HCT116 (cell line): Measurements from ENCODE around the gene FURIN. TPM values are rescaled to one million over a fixed set of nuclear protein-coding genes. Genes with fewer than 3 reads are reported as not detected.

Experiments used
- ATAC-seq: fragments of 200-7000 bp; cut with Tn5 transposase; 2 replicates; pipeline ENCODE4 v1.9.1; 2020; ENCODE audit warnings: mild to moderate bottlenecking, moderate library complexity
- BruUV-seq: library from RNA; stranded (reverse); fragments of 400-500 nt; replicated peaks from 2 replicates; lab custom pipeline; 2021; lab: Mats Ljungman, UMichigan
- CTCF ChIA-PET: fragments of 300-600 bp; sonication (Branson Sonifier 250); formaldehyde crosslinking; loops from one replicate; lab custom pipeline; 2021; ENCODE audit warnings: antibody characterized with exemption; lab: Charles Lee
- POLR2A ChIA-PET: fragments of 300-600, 350-600 bp; sonication (Branson Sonifier 250); formaldehyde crosslinking; loops from one replicate; lab custom pipeline; 2021; ENCODE audit warnings: antibody characterized with exemption; lab: Charles Lee
- RAD21 ChIA-PET, 2 experiments: fragments of 300-600 bp; sonication (Branson Sonifier 250); formaldehyde crosslinking; loops; one replicate each; lab custom pipeline; 2023; ENCODE audit warnings: low total read pairs in 2 of 2; ENCODE audit not compliant: uncharacterized antibody in 2 of 2, unreplicated experiment in 2 of 2, low non-redundant PET in 1 of 2; lab: Charles Lee
- DNase-seq: peaks from one replicate; pipeline ENCODE4 v3.0.0-alpha.2; 2010; ENCODE audit warnings: low read depth, low spot score
- H2AFZ ChIP-seq: fragments of 200-600 bp; shearing (Covaris generic), sonication (generic); 2 replicates; pipeline ENCODE4 v1.6.1; 2017; ENCODE audit warnings: low read depth, mixed run types, mixed read lengths, antibody characterized with exemption, low read length; ENCODE audit not compliant: poor library complexity, severe bottlenecking
- H3K27ac ChIP-seq: 2 replicates; pipeline ENCODE4 v1.5.1; 2012; ENCODE audit warnings: low read depth, low read length
- H3K27me3 ChIP-seq: fragments of 200-600 bp; sonication (generic); 2 replicates; pipeline ENCODE4 v1.6.1; 2016; ENCODE audit warnings: mixed run types, low read length, mixed read lengths; ENCODE audit not compliant: insufficient read depth
- H3K36me3 ChIP-seq, 2 experiments: fragments of 200-500 bp in 1 of 2; fragments of 200-600 bp in 1 of 2; sonication (Bioruptor generic) in 1 of 2; sonication (generic) in 1 of 2; 2 replicates each; pipeline versions ENCODE4 v1.5.1 to v1.6.1; 2014 to 2016; ENCODE audit warnings: low read length in 2 of 2, inconsistent platforms in 1 of 2, mixed read lengths in 1 of 2, mixed run types in 1 of 2; ENCODE audit not compliant: insufficient read depth in 2 of 2, control insufficient read depth in 1 of 2
- H3K4me1 ChIP-seq, 2 experiments: fragments of 200-600 bp in 1 of 2; sonication (generic) in 1 of 2; 2 replicates each; pipeline versions ENCODE4 v1.5.1 to v1.6.1; 2012 to 2017; ENCODE audit warnings: low read length in 2 of 2, inconsistent platforms in 1 of 2, mild to moderate bottlenecking in 1 of 2, mixed read lengths in 1 of 2, mixed run types in 1 of 2, moderate library complexity in 1 of 2; ENCODE audit not compliant: insufficient read depth in 2 of 2, control insufficient read depth in 1 of 2
- H3K4me2 ChIP-seq: fragments of 200-600 bp; sonication (generic); 2 replicates; pipeline ENCODE4 v1.6.1; 2017; ENCODE audit warnings: mixed run types, low read length, mixed read lengths
- H3K4me3 ChIP-seq, 2 experiments: fragments of 200-600 bp in 1 of 2; sonication (generic) in 1 of 2; replicated peaks in 1 of 2; 2 replicates each; pipeline ENCODE4 v1.5.1; 2011 to 2016; ENCODE audit warnings: low read length in 2 of 2, control low read depth in 1 of 2, low read depth in 1 of 2, mild to moderate bottlenecking in 1 of 2, mixed read lengths in 1 of 2, mixed run types in 1 of 2
- H3K79me2 ChIP-seq: fragments of 200-600 bp; sonication (generic); 2 replicates; pipeline ENCODE4 v1.6.1; 2017; ENCODE audit warnings: mild to moderate bottlenecking, mixed run types, low read length, moderate library complexity, mixed read lengths; ENCODE audit not compliant: insufficient read depth
- H3K9ac ChIP-seq: fragments of 200-600 bp; sonication (generic); 2 replicates; pipeline ENCODE4 v1.6.1; 2016; ENCODE audit warnings: low read length, mixed read lengths
- H3K9me2 ChIP-seq: fragments of 200-600 bp; sonication (generic), shearing (Covaris generic); 2 replicates; pipeline ENCODE4 v1.6.1; 2017; ENCODE audit warnings: mixed run types, mild to moderate bottlenecking, moderate library complexity; ENCODE audit not compliant: insufficient read depth
- H3K9me3 ChIP-seq, 2 experiments: fragments of 200-500 bp in 1 of 2; fragments of 200-600 bp in 1 of 2; sonication (Bioruptor generic) in 1 of 2; sonication (generic) in 1 of 2; 2 replicates each; pipeline ENCODE4 v1.6.1; 2014 to 2017; ENCODE audit warnings: low read length in 2 of 2, mixed read lengths in 2 of 2, inconsistent platforms in 1 of 2, low read depth in 1 of 2, mild to moderate bottlenecking in 1 of 2, mixed run types in 1 of 2, moderate library complexity in 1 of 2; ENCODE audit not compliant: control insufficient read depth in 1 of 2, insufficient read depth in 1 of 2
- H4K20me1 ChIP-seq: fragments of 200-600 bp; sonication (generic), shearing (Covaris generic); 2 replicates; pipeline ENCODE4 v1.6.1; 2017; ENCODE audit warnings: mixed run types, mild to moderate bottlenecking, moderate library complexity; ENCODE audit not compliant: insufficient read depth
- CEBPB ChIP-seq: IDR thresholded peaks from 2 replicates; pipeline ENCODE4 v1.6.1; 2012; ENCODE audit warnings: low read depth
- ELF1 ChIP-seq: IDR thresholded peaks from 2 replicates; pipeline ENCODE4 v1.6.1; 2012; ENCODE audit warnings: low read depth, borderline replicate concordance
- EZH2 ChIP-seq: fragments of 200-600 bp; sonication (generic); IDR thresholded peaks from 2 replicates; pipeline ENCODE4 v1.6.1; 2017; ENCODE audit warnings: antibody characterized with exemption, mixed run types
- FOSL1 ChIP-seq: IDR thresholded peaks from 2 replicates; pipeline ENCODE4 v1.6.1; 2012; ENCODE audit warnings: low read depth
- JUND ChIP-seq: IDR thresholded peaks from 2 replicates; pipeline ENCODE4 v1.6.1; 2012
- POLR2AphosphoS5 ChIP-seq: IDR thresholded peaks from 2 replicates; pipeline ENCODE4 v1.6.1; 2011; ENCODE audit warnings: mild to moderate bottlenecking, low read depth, low read length, moderate library complexity
- RAD21 ChIP-seq: IDR thresholded peaks from 2 replicates; pipeline ENCODE4 v1.6.1; 2012; ENCODE audit warnings: low read depth, mild to moderate bottlenecking
- ZNF274 ChIP-seq: fragments of 200-500 bp; sonication (Bioruptor generic); IDR thresholded peaks from 2 replicates; pipeline ENCODE4 v1.6.1; 2014; ENCODE audit warnings: mild to moderate bottlenecking, low read depth, low read length, inconsistent platforms
- intact Hi-C: fragments of 100-400 bp; cut with micrococcal nuclease; formaldehyde crosslinking; loops from 2 replicates; pipeline ENCODE4 v1.10.0; 2022
- total RNA-seq: library from RNA; stranded (reverse); gene quantifications from one replicate; pipeline ENCODE4 v1.2.1, GENCODE V29; 2021; ENCODE audit not compliant: unreplicated experiment
- TF ChIP-seq, protein P1 (sequence below): IDR thresholded peaks from 2 replicates; pipeline ENCODE4 v1.6.1; 2012; ENCODE audit warnings: low read depth
- TF ChIP-seq, protein P2 (sequence below): IDR thresholded peaks from 2 replicates; pipeline ENCODE4 v1.6.1; 2012
- TF ChIP-seq, protein P3 (sequence below): IDR thresholded peaks from 2 replicates; pipeline ENCODE4 v1.6.1; 2011; ENCODE audit warnings: mild to moderate bottlenecking, low read length, moderate library complexity; ENCODE audit not compliant: insufficient replicate concordance; ENCODE audit errors: extremely low read depth
- TF ChIP-seq, protein P4 (sequence below): IDR thresholded peaks from 2 replicates; pipeline ENCODE4 v1.6.1; 2012

FURIN gene
- total RNA-seq, 1 experiment from 2014 or later: 42.0 TPM

DNA sequence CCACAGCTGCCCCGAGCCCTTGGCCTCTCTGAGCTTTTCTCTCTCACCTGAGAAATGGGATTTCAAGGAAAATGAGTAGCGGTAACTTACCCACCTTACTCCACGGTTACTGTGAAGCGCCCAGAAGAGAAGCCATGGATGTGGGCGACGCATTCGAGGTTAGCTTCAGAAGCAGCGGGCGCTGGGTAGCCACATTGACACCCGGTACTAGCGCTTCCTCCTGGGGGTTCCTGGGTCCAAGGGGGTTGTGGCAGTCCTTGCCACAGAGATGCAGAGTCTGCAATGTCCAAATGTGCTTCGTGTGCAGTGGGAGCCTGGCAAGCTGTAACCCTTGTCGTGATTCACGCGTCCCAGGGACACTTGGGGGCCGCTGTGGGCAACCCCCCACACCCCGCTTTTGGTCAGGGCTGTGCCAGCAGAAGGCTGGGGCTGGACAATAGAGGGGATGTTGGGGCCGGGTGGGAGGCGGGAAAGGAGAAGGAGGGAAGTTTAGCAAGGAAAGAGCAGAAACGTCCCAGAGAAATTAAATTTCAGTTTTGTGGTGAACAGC, 41.4 kb upstream of the FURIN start:
- Histone ChIP-seq H3K9me3 (no peaks in the 10 kb centered on the region), H3K79me2 (no peaks in the 10 kb centered on the region), H2AFZ (no peak overlapping the region), H3K9me2 (no peaks in the 10 kb centered on the region), H3K36me3 (no peaks in the 10 kb centered on the region), H3K9ac (no peak overlapping the region), H3K4me3 (no peak overlapping the region), H3K4me1 (peaks cover 0 to 3% of the 10 kb centered on the region in 2 experiments; a peak in 1 of 4 replicates), H4K20me1 (no peaks in the 10 kb centered on the region), H3K27me3 (no peaks in the 10 kb centered on the region), H3K27ac (no peak overlapping the region), H3K4me2 (no peak overlapping the region)
- no TSS peak for BruUV-seq
- intact Hi-C loops: no loop called here
- no peak for TF ChIP-seq RAD21
- TF ChIP-seq, protein P1, sequence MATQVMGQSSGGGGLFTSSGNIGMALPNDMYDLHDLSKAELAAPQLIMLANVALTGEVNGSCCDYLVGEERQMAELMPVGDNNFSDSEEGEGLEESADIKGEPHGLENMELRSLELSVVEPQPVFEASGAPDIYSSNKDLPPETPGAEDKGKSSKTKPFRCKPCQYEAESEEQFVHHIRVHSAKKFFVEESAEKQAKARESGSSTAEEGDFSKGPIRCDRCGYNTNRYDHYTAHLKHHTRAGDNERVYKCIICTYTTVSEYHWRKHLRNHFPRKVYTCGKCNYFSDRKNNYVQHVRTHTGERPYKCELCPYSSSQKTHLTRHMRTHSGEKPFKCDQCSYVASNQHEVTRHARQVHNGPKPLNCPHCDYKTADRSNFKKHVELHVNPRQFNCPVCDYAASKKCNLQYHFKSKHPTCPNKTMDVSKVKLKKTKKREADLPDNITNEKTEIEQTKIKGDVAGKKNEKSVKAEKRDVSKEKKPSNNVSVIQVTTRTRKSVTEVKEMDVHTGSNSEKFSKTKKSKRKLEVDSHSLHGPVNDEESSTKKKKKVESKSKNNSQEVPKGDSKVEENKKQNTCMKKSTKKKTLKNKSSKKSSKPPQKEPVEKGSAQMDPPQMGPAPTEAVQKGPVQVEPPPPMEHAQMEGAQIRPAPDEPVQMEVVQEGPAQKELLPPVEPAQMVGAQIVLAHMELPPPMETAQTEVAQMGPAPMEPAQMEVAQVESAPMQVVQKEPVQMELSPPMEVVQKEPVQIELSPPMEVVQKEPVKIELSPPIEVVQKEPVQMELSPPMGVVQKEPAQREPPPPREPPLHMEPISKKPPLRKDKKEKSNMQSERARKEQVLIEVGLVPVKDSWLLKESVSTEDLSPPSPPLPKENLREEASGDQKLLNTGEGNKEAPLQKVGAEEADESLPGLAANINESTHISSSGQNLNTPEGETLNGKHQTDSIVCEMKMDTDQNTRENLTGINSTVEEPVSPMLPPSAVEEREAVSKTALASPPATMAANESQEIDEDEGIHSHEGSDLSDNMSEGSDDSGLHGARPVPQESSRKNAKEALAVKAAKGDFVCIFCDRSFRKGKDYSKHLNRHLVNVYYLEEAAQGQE: no peak
- no peak for TF ChIP-seq FOSL1
- TF ChIP-seq, protein P2, sequence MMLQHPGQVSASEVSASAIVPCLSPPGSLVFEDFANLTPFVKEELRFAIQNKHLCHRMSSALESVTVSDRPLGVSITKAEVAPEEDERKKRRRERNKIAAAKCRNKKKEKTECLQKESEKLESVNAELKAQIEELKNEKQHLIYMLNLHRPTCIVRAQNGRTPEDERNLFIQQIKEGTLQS: no peak
- TF ChIP-seq JUND: no peak
- TF ChIP-seq, protein P3, sequence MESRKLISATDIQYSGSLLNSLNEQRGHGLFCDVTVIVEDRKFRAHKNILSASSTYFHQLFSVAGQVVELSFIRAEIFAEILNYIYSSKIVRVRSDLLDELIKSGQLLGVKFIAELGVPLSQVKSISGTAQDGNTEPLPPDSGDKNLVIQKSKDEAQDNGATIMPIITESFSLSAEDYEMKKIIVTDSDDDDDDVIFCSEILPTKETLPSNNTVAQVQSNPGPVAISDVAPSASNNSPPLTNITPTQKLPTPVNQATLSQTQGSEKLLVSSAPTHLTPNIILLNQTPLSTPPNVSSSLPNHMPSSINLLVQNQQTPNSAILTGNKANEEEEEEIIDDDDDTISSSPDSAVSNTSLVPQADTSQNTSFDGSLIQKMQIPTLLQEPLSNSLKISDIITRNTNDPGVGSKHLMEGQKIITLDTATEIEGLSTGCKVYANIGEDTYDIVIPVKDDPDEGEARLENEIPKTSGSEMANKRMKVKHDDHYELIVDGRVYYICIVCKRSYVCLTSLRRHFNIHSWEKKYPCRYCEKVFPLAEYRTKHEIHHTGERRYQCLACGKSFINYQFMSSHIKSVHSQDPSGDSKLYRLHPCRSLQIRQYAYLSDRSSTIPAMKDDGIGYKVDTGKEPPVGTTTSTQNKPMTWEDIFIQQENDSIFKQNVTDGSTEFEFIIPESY: no peak
- TF ChIP-seq, protein P4, sequence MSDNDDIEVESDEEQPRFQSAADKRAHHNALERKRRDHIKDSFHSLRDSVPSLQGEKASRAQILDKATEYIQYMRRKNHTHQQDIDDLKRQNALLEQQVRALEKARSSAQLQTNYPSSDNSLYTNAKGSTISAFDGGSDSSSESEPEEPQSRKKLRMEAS: no peak
- no peak for TF ChIP-seq POLR2AphosphoS5
- TF ChIP-seq EZH2: no peak
- TF ChIP-seq CEBPB: no peak
- TF ChIP-seq ELF1: no peak
- TF ChIP-seq ZNF274: no peak
- POLR2A ChIA-PET: interaction anchor here (0.6 kb wide), 1 partner anchor 561 kb away, joined by 4 read pairs; no protein-coding TSS in a partner anchor
- ATAC-seq (no peak), DNase-seq (no peak)
- RAD21 ChIA-PET: no interaction called here
- CTCF ChIA-PET: no interaction called here
